ENCODE data around the gene AIF1. TPM values are rescaled to one million over a fixed set of nuclear protein-coding genes. Genes with fewer than 3 reads are reported as not detected.

Gene AIF1
- total RNA-seq, 1 experiment from 2014 or later, result not detected

DNA sequence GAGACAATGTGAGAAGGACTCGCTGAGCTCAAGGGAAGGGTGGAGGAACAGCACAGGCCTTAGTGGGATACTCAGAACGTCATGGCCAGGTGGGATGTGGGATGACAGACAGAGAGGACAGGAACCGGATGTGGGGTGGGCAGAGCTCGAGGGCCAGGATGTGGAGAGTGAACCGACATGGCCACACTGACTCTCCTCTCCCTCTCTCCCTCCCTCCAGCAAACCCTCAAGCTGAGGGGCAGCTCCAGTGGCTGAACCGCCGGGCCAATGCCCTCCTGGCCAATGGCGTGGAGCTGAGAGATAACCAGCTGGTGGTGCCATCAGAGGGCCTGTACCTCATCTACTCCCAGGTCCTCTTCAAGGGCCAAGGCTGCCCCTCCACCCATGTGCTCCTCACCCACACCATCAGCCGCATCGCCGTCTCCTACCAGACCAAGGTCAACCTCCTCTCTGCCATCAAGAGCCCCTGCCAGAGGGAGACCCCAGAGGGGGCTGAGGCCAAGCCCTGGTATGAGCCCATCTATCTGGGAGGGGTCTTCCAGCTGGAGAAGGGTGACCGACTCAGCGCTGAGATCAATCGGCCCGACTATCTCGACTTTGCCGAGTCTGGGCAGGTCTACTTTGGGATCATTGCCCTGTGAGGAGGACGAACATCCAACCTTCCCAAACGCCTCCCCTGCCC lies 38.0 kb upstream of the AIF1 start:
- no TSS peak for BruUV-seq (replicated peaks)

DNA sequence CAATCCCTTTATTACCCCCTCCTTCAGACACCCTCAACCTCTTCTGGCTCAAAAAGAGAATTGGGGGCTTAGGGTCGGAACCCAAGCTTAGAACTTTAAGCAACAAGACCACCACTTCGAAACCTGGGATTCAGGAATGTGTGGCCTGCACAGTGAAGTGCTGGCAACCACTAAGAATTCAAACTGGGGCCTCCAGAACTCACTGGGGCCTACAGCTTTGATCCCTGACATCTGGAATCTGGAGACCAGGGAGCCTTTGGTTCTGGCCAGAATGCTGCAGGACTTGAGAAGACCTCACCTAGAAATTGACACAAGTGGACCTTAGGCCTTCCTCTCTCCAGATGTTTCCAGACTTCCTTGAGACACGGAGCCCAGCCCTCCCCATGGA lies 37.5 kb upstream of the AIF1 start:
- Mint-ChIP-seq H3K4me1 (ENCODE audit: insufficient read depth, unreplicated experiment) (peaks cover 12% of the 10 kb centered on the region), H3K9me3 (ENCODE audit: unreplicated experiment) (no peaks in the 10 kb centered on the region), H3K36me3 (ENCODE audit: insufficient read depth, unreplicated experiment) (peaks cover 7% of the 10 kb centered on the region), H3K4me3 (ENCODE audit: unreplicated experiment) (no peak overlapping the region), H3K27me3 (ENCODE audit: insufficient read depth, unreplicated experiment) (peaks cover 20% of the 10 kb centered on the region), H3K27ac (ENCODE audit: low read depth, unreplicated experiment) (no peak overlapping the region)
- DNase-seq (ENCODE audit: unreplicated experiment), result no peak
- intact Hi-C loops (cut with micrococcal nuclease), result no loop called here
- TF ChIP-seq, protein P1, sequence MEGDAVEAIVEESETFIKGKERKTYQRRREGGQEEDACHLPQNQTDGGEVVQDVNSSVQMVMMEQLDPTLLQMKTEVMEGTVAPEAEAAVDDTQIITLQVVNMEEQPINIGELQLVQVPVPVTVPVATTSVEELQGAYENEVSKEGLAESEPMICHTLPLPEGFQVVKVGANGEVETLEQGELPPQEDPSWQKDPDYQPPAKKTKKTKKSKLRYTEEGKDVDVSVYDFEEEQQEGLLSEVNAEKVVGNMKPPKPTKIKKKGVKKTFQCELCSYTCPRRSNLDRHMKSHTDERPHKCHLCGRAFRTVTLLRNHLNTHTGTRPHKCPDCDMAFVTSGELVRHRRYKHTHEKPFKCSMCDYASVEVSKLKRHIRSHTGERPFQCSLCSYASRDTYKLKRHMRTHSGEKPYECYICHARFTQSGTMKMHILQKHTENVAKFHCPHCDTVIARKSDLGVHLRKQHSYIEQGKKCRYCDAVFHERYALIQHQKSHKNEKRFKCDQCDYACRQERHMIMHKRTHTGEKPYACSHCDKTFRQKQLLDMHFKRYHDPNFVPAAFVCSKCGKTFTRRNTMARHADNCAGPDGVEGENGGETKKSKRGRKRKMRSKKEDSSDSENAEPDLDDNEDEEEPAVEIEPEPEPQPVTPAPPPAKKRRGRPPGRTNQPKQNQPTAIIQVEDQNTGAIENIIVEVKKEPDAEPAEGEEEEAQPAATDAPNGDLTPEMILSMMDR (IDR thresholded peaks at IDR 0.05; ENCODE audit: unreplicated experiment), result no peak
- CTCF ChIA-PET, result interaction anchor here (0.6 to 18.9 kb wide), 4 partner anchors 20 to 372 kb away, joined by 3 to 215 read pairs (median 4); partner anchors contain the start of genes ATP6V1G2 and NCR3
- BruUV-seq (replicated peaks), result no TSS peak
- POLR2A ChIA-PET, result interaction anchor here (0.6 to 1.7 kb wide), 5 partner anchors 13 to 1979 kb away, joined by 3 to 10 read pairs (median 4); partner anchors contain the start of gene DDX39B

More for the DNA sequence above, 38.0 kb upstream of the AIF1 start:
- TF ChIP-seq, protein P1 (IDR thresholded peaks at IDR 0.05; ENCODE audit: unreplicated experiment), result no peak
- intact Hi-C loops (cut with micrococcal nuclease), result no loop called here
- Mint-ChIP-seq H3K36me3 (ENCODE audit: insufficient read depth, unreplicated experiment) (peaks cover 7% of the 10 kb centered on the region), H3K27ac (ENCODE audit: low read depth, unreplicated experiment) (no peak overlapping the region), H3K9me3 (ENCODE audit: unreplicated experiment) (no peaks in the 10 kb centered on the region), H3K27me3 (ENCODE audit: insufficient read depth, unreplicated experiment) (peaks cover 20% of the 10 kb centered on the region), H3K4me1 (ENCODE audit: insufficient read depth, unreplicated experiment) (peaks cover 17% of the 10 kb centered on the region), H3K4me3 (ENCODE audit: unreplicated experiment) (no peak overlapping the region)
- no peak for DNase-seq (ENCODE audit: unreplicated experiment)
- ChIA-PET POLR2A (interaction anchor here (0.6 kb wide), 1 partner anchor 84 kb away, joined by 3 read pairs; no protein-coding TSS in a partner anchor), CTCF (interaction anchor here (0.6 to 18.9 kb wide), 5 partner anchors 20 to 1011 kb away, joined by 3 to 215 read pairs (median 3); partner anchors contain the start of genes ATP6V1G2 and NCR3)

DNA sequence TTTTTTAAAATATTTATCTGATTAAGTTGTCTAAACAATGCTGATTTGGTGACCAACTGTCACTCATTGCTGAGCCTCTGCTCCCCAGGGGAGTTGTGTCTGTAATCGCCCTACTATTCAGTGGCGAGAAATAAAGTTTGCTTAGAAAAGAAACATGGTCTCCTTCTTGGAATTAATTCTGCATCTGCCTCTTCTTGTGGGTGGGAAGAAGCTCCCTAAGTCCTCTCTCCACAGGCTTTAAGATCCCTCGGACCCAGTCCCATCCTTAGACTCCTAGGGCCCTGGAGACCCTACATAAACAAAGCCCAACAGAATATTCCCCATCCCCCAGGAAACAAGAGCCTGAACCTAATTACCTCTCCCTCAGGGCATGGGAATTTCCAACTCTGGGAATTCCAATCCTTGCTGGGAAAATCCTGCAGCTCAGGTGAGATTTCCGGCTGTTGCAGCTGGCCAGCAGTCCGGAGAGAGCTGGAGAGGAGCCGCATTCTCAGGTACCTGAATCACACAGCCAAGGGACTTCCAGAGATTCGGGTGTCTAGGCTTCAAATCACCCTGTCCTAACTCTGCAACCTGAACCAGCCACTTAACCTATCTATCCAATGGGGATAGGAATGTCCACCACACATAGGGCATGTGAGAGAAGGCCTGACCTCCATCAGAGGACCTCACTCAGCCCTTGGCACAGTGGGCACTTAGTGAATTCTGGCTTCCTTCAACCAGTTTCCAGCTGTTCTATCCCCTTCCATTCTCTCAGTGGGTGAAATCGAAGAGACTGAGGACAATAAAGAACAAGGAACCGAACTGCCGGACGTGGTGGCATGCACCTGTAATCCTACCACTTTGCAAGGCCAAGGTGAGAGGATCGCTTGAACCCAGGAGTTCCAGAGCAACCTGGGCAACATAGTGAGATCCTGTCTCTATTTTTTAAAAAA lies 36.6 kb upstream of the AIF1 start:
- H3K4me1 Mint-ChIP-seq (ENCODE audit: insufficient read depth, unreplicated experiment), result peaks cover 10% of the 10 kb centered on the region
- TF ChIP-seq, protein P1 (IDR thresholded peaks at IDR 0.05; ENCODE audit: unreplicated experiment), result no peak
- ChIA-PET POLR2A (interaction anchor here (0.5 to 1.7 kb wide), 10 partner anchors 9 to 1978 kb away, joined by 3 to 10 read pairs (median 4); partner anchors contain the start of genes ATP6V1G2, DDX39B and GPANK1), CTCF (interaction anchor here (0.9 to 18.9 kb wide), 3 partner anchors 19 to 49 kb away, joined by 3 to 215 read pairs (median 4); partner anchors contain the start of genes DDX39B and NCR3)
- DNase-seq (ENCODE audit: unreplicated experiment), result peak; percentile 65
- no peak overlapping the region for H3K4me3 Mint-ChIP-seq (ENCODE audit: unreplicated experiment)
- peaks cover 7% of the 10 kb centered on the region for H3K36me3 Mint-ChIP-seq (ENCODE audit: insufficient read depth, unreplicated experiment)
- BruUV-seq (replicated peaks), result no TSS peak
- H3K9me3 Mint-ChIP-seq (ENCODE audit: unreplicated experiment), result no peaks in the 10 kb centered on the region
- intact Hi-C loops (cut with micrococcal nuclease), result no loop called here
- peaks cover 14% of the 10 kb centered on the region for H3K27me3 Mint-ChIP-seq (ENCODE audit: insufficient read depth, unreplicated experiment)
- peak overlapping the region; percentile 27 for H3K27ac Mint-ChIP-seq (ENCODE audit: low read depth, unreplicated experiment)
